HuH-7.5 (cell line): ENCODE results near the gene S100A6.

ENCODE experiments used
- DNase-seq: peaks from one replicate; pipeline ENCODE4 v3.0.0; 2011; ENCODE audit warnings: low spot score

S100A6 gene

GRCh38 chr1:153545067-153546055, 9.6 kb upstream of the S100A6 start, which contains the start of gene S100A4:
Gene S100A4, minus strand, starts transcription at chr1:153545806. Its CDS starts 1,012 bp downstream, at chr1:153544794.
- DNase-seq: peak; percentile 93

DNA sequence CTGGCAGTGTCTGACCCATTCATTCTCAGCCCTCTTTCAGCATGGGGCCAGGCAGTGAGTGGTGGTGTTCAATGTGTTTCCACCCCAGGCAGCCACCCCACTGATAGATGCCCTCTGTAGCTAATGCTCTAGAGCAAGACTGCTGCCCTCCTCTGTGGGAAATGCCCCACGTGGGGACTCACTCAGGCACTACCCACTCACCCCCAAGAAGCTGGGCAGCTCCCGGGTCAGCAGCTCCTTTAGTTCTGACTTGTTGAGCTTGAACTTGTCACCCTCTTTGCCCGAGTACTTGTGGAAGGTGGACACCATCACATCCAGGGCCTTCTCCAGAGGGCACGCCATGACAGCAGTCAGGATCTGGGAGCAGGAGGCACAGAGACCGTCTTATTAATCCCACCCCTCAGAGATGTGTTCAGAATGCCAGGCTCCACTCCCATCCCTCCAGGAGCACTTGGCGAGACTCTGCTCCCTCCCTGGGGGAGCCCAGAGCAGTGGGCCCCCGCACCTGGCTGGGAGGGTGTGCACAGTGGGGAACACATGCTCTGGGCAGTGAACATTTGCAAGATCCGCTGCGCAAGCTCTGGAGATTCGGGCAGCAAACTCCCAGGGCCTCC, 8.8 kb upstream of the S100A6 start:
- DNase-seq: no peak

DNA sequence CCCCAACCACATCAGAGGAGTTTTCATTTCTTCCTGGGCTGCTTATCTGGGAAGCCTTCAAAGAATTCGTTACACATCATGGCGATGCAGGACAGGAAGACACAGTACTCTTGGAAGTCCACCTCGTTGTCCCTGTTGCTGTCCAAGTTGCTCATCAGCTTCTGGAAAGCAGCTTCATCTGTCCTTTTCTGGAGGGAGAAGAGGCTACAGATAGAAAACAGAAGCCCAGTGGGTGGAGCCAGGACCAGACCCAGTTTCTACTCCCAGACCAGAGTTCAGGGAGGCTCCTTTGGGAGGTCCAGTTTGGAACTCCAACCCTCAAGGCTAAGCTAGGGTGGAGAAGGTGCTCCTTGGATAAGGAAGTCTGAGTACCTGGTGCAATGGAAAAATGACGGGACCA, 7.9 kb upstream of the S100A6 start:
- no peak for DNase-seq

DNA sequence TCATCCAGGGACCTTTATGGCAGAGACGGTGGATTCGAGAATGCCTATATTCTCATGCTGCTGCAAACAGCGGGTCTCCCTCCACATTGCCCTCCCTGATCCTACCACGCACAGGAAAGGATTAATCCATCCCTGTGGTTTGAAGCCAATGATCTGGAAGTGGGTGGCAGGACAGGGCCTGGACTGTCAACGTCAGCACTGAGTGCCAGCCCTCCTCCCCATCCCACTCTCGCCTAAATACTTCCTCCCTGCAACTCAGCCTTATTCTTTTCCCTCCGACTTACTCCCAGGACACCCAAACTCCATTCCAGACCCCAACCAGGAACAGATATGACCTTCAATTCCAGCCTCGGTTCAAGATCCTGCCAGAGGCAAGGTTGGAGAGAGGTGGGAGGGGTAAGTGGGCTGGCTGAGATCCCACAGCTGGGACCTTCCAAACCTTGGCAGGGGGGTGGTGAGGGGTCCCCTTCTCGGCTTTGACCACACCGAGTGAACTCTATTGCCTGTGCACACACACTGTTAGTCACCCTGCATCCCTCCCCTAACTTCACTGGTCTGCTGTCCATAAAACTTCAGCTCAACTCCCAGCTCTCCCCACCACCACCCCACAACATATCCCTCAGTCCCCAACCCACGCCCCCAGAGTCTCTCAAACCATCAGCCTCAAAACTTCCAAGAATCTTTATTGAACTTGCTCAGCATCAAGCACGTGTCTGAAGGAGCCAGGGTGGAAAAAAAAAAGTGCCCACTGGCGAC, 7.3 kb upstream of the S100A6 start:
- DNase-seq: no peak

GRCh38 chr1:153541641-153542590, 6.1 kb upstream of the S100A6 start:
- no peak for DNase-seq

DNA sequence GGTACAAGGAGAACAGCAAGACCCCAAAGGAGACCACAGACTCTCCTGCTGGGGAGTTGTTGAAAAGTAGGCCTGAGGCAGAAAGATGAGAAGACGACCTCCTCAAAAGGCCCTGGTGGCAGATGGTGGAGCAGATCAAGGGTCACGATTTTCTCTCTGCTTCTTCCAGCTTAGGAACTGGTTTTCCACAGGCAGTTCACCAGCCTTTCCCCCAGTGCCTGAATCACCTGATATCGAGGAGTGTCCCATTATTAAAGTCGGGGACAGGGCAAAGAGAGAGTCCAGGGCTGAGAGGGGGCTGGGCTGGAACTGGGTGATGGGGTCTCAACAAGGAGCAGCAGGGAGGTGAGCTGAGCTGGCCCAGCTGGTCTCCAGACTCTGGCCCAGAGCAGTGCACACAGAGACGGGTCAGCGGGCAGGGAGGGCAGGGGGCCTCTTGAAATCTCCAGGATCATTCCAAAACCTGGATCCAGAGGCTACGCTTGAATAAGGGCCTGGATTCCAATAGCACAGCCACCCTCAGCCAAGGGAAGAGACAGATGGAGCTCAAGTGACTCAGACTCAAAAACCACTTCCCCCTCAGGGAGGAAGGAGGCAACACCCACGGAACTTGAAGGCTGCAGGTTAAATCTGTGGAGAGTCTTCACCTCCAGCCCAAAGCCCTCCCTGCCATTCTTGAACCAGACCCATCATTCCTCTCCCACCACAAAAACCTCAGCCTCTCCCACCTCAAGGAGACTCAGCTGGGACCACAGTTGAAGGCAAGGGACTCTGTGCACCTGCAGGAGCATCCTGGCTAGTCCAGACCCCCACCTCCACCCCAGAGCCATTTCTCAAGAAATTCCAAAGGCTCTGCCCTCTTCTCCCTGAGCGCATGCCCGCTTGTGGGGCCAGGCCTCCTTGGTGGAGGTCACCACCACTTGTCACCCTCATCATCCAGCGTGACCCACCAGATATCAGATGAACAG, 4.9 kb upstream of the S100A6 start, which contains the start of gene S100A5:
TSS of gene S100A5 (minus strand) at position 541 of the 968 bp plus-strand sequence. CDS start 743 bp downstream, outside the sequence.
- no peak for DNase-seq

GRCh38 chr1:153539395-153540093, 3.8 kb upstream of the S100A6 start:
- DNase-seq: no peak

GRCh38 chr1:153538315-153538821, 2.6 kb upstream of the S100A6 start:
- DNase-seq: no peak

- no peak for DNase-seq
Observed at GRCh38 chr1:153537376-153537730, 1.6 kb upstream of the S100A6 start.

- DNase-seq: no peak
Observed at GRCh38 chr1:153536671-153537375, 1.0 kb upstream of the S100A6 start.

GRCh38 chr1:153536012-153536670, 350 bp upstream of the S100A6 start:
- peak; percentile 45 for DNase-seq

GRCh38 chr1:153534925-153535241, 908 bp downstream of the S100A6 start:
- no peak for DNase-seq

- no peak for DNase-seq
Observed at GRCh38 chr1:153534226-153534924, 1.4 kb downstream of the S100A6 start.

DNA sequence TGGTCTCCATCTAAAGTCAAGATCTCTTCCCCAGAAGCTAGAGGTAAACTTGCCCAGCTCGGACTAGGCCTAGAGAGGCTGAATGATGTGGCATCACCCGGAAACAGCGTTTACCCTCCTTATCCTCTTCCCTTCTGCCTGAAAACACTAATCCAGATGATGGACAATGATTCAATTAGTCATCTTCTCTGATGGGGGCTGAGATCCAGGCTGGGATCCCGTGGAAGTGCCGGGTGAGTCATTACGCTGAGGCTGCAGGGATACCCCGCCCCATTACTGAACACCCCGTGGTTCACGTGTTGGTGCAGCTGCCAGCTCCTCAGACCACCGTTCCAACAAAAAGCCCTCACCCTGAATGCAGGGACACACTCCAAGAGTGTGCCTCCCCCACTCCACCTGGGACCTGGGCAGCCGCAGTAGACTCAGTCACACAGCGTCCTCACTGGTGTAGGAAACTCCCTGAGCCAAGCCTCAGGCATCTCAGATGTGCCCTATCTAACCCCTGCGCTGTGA, 2.0 kb downstream of the S100A6 start:
- no peak for DNase-seq

DNA sequence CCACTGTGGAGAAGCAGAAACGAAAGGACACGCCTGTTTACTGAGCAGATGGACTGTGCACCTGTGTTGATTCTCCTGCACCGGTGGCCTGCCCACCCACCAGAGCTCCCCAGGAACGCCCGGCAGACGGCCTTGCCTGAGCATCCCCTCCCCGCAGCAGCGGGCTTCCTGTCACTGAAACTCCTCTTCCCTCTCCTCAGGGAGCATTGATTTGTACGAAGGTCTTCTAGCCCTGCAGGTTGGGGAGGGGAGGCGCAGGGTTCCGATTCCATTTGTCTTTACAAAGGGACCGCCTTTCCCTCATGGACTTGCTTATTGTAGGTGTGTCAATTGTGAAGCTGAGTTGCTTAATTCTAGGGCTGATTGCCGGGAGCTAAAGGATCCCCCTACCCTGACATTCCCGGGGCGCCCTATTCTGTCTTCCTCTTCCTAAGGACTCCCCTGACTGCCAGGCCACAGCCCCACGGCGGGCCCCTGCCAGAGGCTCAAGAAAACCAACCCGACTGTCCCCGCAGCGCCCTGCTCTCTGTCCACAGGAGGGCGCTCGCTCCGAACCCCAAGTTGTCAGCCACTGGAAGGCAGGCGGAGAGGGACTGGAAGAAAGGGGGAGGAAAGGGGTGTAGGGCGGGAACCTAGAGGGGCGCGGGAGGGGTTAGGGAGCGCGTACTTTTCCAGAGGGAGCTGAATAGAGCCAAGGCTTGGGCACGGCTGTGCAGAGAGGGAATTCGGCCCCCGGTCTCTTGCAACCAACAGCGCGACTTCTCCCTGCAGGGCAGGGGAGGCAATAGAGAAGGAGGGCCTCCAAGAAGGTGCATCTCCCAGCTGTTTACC, 2.8 kb downstream of the S100A6 start:
- peak; percentile 87 for DNase-seq

- DNase-seq: no peak
Observed at GRCh38 chr1:153532181-153532580, 3.6 kb downstream of the S100A6 start.
